HEK293 (cell line): Measurements from ENCODE around the gene FRMD4A.

Experiments
- CTCF ChIA-PET: fragments of 350-600 bp; formaldehyde crosslinking; extraction: SDS; loops from one replicate; lab custom pipeline; 2021; ENCODE audit warnings: antibody characterized with exemption; lab: Yijun Ruan, JAX
- POLR2A ChIA-PET: fragments of 300-600 bp; formaldehyde crosslinking; extraction: SDS; loops from one replicate; lab custom pipeline; 2020; ENCODE audit warnings: antibody characterized with exemption, inconsistent platforms; lab: Yijun Ruan, JAX
- H3K27ac ChIP-seq: fragments of 200-500 bp; sonication (Bioruptor generic); 2 replicates; pipeline ENCODE4 v1.5.1; 2014; ENCODE audit warnings: low read depth, low read length, control low read depth, inconsistent platforms; ENCODE audit errors: extremely low read depth
- H3K36me3 ChIP-seq, 2 experiments: fragments of 200-500 bp in 1 of 2; sonication (Bioruptor generic) in 1 of 2; 1 replicate in 1 of 2; 2 replicates in 1 of 2; pipeline ENCODE4 v1.5.1; 2014 to 2017; ENCODE audit warnings: inconsistent platforms in 2 of 2, low read length in 2 of 2; ENCODE audit not compliant: control insufficient read depth in 2 of 2, insufficient read depth in 1 of 2
- H3K4me1 ChIP-seq: fragments of 200-500 bp; sonication (Bioruptor generic); 2 replicates; pipeline ENCODE4 v1.5.1; 2014; ENCODE audit warnings: mild to moderate bottlenecking, low read length, inconsistent platforms; ENCODE audit not compliant: control insufficient read depth, insufficient read depth
- H3K4me3 ChIP-seq: 2 replicates; pipeline ENCODE4 v1.5.1; 2011; ENCODE audit warnings: low read depth, mild to moderate bottlenecking, control low read depth, low read length, moderate library complexity
- H3K9me3 ChIP-seq: fragments of 200-500 bp; sonication (Bioruptor generic); 2 replicates; pipeline ENCODE4 v1.5.1; 2014; ENCODE audit warnings: low read depth, low read length, inconsistent platforms; ENCODE audit not compliant: control insufficient read depth, insufficient read depth
- KLF1 ChIP-seq: fragments of 450-650 bp; formaldehyde crosslinking; IDR thresholded peaks from 2 replicates; pipeline ENCODE4 v1.5.1; 2016; ENCODE audit warnings: missing biosample characterization, missing genetic modification characterization
- OSR2 ChIP-seq: fragments of 450-650 bp; formaldehyde crosslinking; IDR thresholded peaks from 2 replicates; pipeline ENCODE4 v1.5.1; 2016; ENCODE audit warnings: missing biosample characterization, missing genetic modification characterization
- OVOL3 ChIP-seq: fragments of 450-650 bp; formaldehyde crosslinking; IDR thresholded peaks from 2 replicates; pipeline ENCODE4 v1.5.1; 2016; ENCODE audit warnings: missing biosample characterization, missing genetic modification characterization
- ZBTB8A ChIP-seq: fragments of 450-650 bp; formaldehyde crosslinking; IDR thresholded peaks from 2 replicates; pipeline ENCODE4 v1.5.1; 2016; ENCODE audit warnings: missing biosample characterization, missing genetic modification characterization
- ZEB2 ChIP-seq: fragments of 450-650 bp; formaldehyde crosslinking; IDR thresholded peaks from 2 replicates; pipeline ENCODE4 v1.5.1; 2016; ENCODE audit warnings: missing biosample characterization, missing genetic modification characterization
- ZNF169 ChIP-seq: fragments of 450-650 bp; formaldehyde crosslinking; IDR thresholded peaks from 2 replicates; pipeline ENCODE4 v1.5.1; 2016; ENCODE audit warnings: missing biosample characterization, missing genetic modification characterization
- ZNF174 ChIP-seq: fragments of 450-650 bp; formaldehyde crosslinking; IDR thresholded peaks from 2 replicates; pipeline ENCODE4 v1.5.0; 2017; ENCODE audit warnings: missing biosample characterization, mild to moderate bottlenecking, missing genetic modification characterization
- ZNF292 ChIP-seq: fragments of 450-650 bp; formaldehyde crosslinking; IDR thresholded peaks from 2 replicates; pipeline ENCODE4 v1.5.1; 2016; ENCODE audit warnings: low read depth, missing biosample characterization, missing genetic modification characterization, borderline replicate concordance
- ZNF341 ChIP-seq: fragments of 450-650 bp; formaldehyde crosslinking; IDR thresholded peaks from 2 replicates; pipeline ENCODE4; 2016; ENCODE audit warnings: low read depth, missing biosample characterization, missing genetic modification characterization
- ZNF350 ChIP-seq: fragments of 450-650 bp; formaldehyde crosslinking; IDR thresholded peaks from 2 replicates; pipeline ENCODE4 v1.5.0; 2017; ENCODE audit warnings: missing biosample characterization, mild to moderate bottlenecking, missing genetic modification characterization
- ZNF600 ChIP-seq: fragments of 450-650 bp; formaldehyde crosslinking; IDR thresholded peaks from 2 replicates; pipeline ENCODE4 v1.5.1; 2016; ENCODE audit warnings: missing biosample characterization, missing genetic modification characterization
- ZNF621 ChIP-seq: fragments of 450-650 bp; formaldehyde crosslinking; IDR thresholded peaks from 2 replicates; pipeline ENCODE4 v1.5.1; 2017; ENCODE audit warnings: missing biosample characterization, missing genetic modification characterization
- ZNF623 ChIP-seq: fragments of 450-650 bp; formaldehyde crosslinking; IDR thresholded peaks from 2 replicates; pipeline ENCODE4 v1.5.1; 2016; ENCODE audit warnings: missing biosample characterization, missing genetic modification characterization
- ZNF658 ChIP-seq: fragments of 450-650 bp; formaldehyde crosslinking; IDR thresholded peaks from 2 replicates; pipeline ENCODE4; 2016; ENCODE audit warnings: missing biosample characterization, missing genetic modification characterization
- ZNF701 ChIP-seq: fragments of 450-650 bp; formaldehyde crosslinking; IDR thresholded peaks from 2 replicates; pipeline ENCODE4 v1.5.1; 2016; ENCODE audit warnings: missing biosample characterization, missing genetic modification characterization
- ZNF837 ChIP-seq: fragments of 450-650 bp; formaldehyde crosslinking; IDR thresholded peaks from 2 replicates; pipeline ENCODE4 v1.5.1; 2016; ENCODE audit warnings: missing biosample characterization, missing genetic modification characterization
- ZNF843 ChIP-seq: fragments of 450-650 bp; formaldehyde crosslinking; IDR thresholded peaks from 2 replicates; pipeline ENCODE4 v1.5.1; 2016; ENCODE audit warnings: missing biosample characterization, missing genetic modification characterization
- ZSCAN5A ChIP-seq: fragments of 450-650 bp; formaldehyde crosslinking; IDR thresholded peaks from 2 replicates; pipeline ENCODE4 v1.5.1; 2016; ENCODE audit warnings: missing biosample characterization, missing genetic modification characterization
- ZXDB ChIP-seq: fragments of 450-650 bp; formaldehyde crosslinking; IDR thresholded peaks from 2 replicates; pipeline ENCODE4 v1.5.1; 2016; ENCODE audit warnings: missing biosample characterization, missing genetic modification characterization
- TF ChIP-seq, protein P1 (sequence below): fragments of 450-650 bp; formaldehyde crosslinking; IDR thresholded peaks from 2 replicates; pipeline ENCODE4 v1.5.1; 2016; ENCODE audit warnings: missing biosample characterization, missing genetic modification characterization
- TF ChIP-seq, protein P2 (sequence below): fragments of 450-650 bp; formaldehyde crosslinking; IDR thresholded peaks from 2 replicates; pipeline ENCODE4 v1.5.1; 2016; ENCODE audit warnings: missing biosample characterization, missing genetic modification characterization
- TF ChIP-seq, protein P3 (sequence below): fragments of 450-650 bp; IDR thresholded peaks from 2 replicates; pipeline ENCODE4 v1.5.1; 2018; ENCODE audit warnings: missing biosample characterization, missing genetic modification characterization
- TF ChIP-seq, protein P4 (sequence below): fragments of 450-650 bp; formaldehyde crosslinking; IDR thresholded peaks from 2 replicates; pipeline ENCODE4 v1.5.1; 2016; ENCODE audit warnings: missing biosample characterization, missing genetic modification characterization

The FRMD4A gene

GRCh38 chr10:13632440-13632839 lies 698.3 kb downstream of the FRMD4A start (continued):
- TF ChIP-seq, protein P1, sequence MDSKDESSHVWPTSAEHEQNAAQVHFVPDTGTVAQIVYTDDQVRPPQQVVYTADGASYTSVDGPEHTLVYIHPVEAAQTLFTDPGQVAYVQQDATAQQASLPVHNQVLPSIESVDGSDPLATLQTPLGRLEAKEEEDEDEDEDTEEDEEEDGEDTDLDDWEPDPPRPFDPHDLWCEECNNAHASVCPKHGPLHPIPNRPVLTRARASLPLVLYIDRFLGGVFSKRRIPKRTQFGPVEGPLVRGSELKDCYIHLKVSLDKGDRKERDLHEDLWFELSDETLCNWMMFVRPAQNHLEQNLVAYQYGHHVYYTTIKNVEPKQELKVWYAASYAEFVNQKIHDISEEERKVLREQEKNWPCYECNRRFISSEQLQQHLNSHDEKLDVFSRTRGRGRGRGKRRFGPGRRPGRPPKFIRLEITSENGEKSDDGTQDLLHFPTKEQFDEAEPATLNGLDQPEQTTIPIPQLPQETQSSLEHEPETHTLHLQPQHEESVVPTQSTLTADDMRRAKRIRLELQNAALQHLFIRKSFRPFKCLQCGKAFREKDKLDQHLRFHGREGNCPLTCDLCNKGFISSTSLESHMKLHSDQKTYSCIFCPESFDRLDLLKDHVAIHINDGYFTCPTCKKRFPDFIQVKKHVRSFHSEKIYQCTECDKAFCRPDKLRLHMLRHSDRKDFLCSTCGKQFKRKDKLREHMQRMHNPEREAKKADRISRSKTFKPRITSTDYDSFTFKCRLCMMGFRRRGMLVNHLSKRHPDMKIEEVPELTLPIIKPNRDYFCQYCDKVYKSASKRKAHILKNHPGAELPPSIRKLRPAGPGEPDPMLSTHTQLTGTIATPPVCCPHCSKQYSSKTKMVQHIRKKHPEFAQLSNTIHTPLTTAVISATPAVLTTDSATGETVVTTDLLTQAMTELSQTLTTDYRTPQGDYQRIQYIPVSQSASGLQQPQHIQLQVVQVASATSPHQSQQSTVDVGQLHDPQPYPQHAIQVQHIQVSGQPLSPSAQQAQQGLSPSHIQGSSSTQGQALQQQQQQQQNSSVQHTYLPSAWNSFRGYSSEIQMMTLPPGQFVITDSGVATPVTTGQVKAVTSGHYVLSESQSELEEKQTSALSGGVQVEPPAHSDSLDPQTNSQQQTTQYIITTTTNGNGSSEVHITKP (tag by site-specific recombination), result no peak
- TF ChIP-seq OSR2 (tag by site-specific recombination) (no peak), ZNF350 (tag by site-specific recombination) (no peak), ZSCAN5A (tag by site-specific recombination) (no peak), ZBTB8A (tag by site-specific recombination) (no peak)
- TF ChIP-seq, protein P2, sequence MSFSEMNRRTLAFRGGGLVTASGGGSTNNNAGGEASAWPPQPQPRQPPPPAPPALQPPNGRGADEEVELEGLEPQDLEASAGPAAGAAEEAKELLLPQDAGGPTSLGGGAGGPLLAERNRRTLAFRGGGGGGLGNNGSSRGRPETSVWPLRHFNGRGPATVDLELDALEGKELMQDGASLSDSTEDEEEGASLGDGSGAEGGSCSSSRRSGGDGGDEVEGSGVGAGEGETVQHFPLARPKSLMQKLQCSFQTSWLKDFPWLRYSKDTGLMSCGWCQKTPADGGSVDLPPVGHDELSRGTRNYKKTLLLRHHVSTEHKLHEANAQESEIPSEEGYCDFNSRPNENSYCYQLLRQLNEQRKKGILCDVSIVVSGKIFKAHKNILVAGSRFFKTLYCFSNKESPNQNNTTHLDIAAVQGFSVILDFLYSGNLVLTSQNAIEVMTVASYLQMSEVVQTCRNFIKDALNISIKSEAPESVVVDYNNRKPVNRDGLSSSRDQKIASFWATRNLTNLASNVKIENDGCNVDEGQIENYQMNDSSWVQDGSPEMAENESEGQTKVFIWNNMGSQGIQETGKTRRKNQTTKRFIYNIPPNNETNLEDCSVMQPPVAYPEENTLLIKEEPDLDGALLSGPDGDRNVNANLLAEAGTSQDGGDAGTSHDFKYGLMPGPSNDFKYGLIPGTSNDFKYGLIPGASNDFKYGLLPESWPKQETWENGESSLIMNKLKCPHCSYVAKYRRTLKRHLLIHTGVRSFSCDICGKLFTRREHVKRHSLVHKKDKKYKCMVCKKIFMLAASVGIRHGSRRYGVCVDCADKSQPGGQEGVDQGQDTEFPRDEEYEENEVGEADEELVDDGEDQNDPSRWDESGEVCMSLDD (tag by site-specific recombination), result no peak

DNA sequence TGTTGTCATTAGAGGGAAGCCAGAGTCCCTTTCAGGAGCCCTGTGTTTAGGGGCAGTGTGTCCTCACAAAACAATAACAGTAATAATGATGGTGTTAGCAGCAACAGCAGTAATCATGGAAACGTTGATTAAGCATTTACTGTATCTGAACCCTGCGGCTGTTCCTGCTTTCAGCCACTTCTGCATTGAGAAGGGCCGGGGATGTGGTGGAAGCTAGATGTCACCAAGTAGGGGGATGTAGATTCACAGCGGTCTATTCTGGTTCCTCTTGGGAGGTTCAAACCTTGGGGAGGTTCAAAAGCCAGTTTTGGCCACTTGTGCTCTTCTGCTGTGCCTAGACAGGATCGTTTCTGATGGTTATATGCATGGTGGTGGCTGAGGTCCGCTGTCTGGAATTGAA lies 699.1 kb downstream of the FRMD4A start:
- TF ChIP-seq ZNF837 (tag by site-specific recombination), result no peak
- TF ChIP-seq ZNF623 (tag by site-specific recombination), result no peak
- no peak for TF ChIP-seq OVOL3
- no peak for TF ChIP-seq ZNF658
- TF ChIP-seq ZNF169 (tag by site-specific recombination), result no peak
- H3K36me3 ChIP-seq, result peaks cover 0 to 22% of the 10 kb centered on the region in 2 experiments; a peak in 2 of 3 replicates
- H3K9me3 ChIP-seq, result no peaks in the 10 kb centered on the region
- no peak overlapping the region for H3K27ac ChIP-seq
- ChIA-PET POLR2A (interaction anchor here (0.6 kb wide), 1 partner anchor 397 kb away, joined by 3 read pairs; no protein-coding TSS in a partner anchor), CTCF (no interaction called here)
- peaks cover 9% of the 10 kb centered on the region; the same call in 1 of the 2 replicates for H3K4me1 ChIP-seq
- no peak overlapping the region for H3K4me3 ChIP-seq

GRCh38 chr10:13630231-13630630 lies 700.5 kb downstream of the FRMD4A start:
- no peaks in the 10 kb centered on the region for H3K9me3 ChIP-seq
- H3K4me3 ChIP-seq, result no peak overlapping the region
- POLR2A ChIA-PET, result no interaction called here
- no peak for TF ChIP-seq ZNF843 (tag by site-specific recombination)
- TF ChIP-seq ZNF341 (tag by site-specific recombination), result no peak
- TF ChIP-seq ZNF292 (tag by site-specific recombination), result no peak
- TF ChIP-seq ZNF701, result no peak
- TF ChIP-seq ZNF174 (tag by site-specific recombination), result no peak
- TF ChIP-seq ZNF169 (tag by site-specific recombination), result no peak
- TF ChIP-seq, protein P3, sequence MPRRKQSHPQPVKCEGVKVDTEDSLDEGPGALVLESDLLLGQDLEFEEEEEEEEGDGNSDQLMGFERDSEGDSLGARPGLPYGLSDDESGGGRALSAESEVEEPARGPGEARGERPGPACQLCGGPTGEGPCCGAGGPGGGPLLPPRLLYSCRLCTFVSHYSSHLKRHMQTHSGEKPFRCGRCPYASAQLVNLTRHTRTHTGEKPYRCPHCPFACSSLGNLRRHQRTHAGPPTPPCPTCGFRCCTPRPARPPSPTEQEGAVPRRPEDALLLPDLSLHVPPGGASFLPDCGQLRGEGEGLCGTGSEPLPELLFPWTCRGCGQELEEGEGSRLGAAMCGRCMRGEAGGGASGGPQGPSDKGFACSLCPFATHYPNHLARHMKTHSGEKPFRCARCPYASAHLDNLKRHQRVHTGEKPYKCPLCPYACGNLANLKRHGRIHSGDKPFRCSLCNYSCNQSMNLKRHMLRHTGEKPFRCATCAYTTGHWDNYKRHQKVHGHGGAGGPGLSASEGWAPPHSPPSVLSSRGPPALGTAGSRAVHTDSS, result no peak
- TF ChIP-seq ZNF658, result no peak
- no peak for TF ChIP-seq ZEB2
- TF ChIP-seq ZNF621 (tag by site-specific recombination), result no peak
- TF ChIP-seq ZXDB (tag by site-specific recombination), result no peak
- no peak for TF ChIP-seq ZNF600
- no peak for TF ChIP-seq KLF1 (tag by site-specific recombination)
- TF ChIP-seq, protein P4, sequence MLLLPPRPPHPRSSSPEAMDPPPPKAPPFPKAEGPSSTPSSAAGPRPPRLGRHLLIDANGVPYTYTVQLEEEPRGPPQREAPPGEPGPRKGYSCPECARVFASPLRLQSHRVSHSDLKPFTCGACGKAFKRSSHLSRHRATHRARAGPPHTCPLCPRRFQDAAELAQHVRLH (tag by site-specific recombination), result no peak
- peaks cover 0 to 25% of the 10 kb centered on the region in 2 experiments; a peak in 2 of 3 replicates for H3K36me3 ChIP-seq
- H3K27ac ChIP-seq, result no peak overlapping the region
- peaks cover 9% of the 10 kb centered on the region; the same call in 1 of the 2 replicates for H3K4me1 ChIP-seq
- CTCF ChIA-PET, result no interaction called here
